Stimulated activated naive CD4-positive, alpha-beta T cell (primary cell): ENCODE data around the gene PLOD1.
"Not testable (repeated sequence)": the region's sequence is repeated elsewhere in the genome, so short reads cannot be mapped to it uniquely, and the experiment has no call there.

Source experiments
- DNase-seq, 6 experiments: peaks; one replicate each; lab custom pipeline; 2025; lab: John Stamatoyannopoulos, UW

Gene PLOD1

DNA sequence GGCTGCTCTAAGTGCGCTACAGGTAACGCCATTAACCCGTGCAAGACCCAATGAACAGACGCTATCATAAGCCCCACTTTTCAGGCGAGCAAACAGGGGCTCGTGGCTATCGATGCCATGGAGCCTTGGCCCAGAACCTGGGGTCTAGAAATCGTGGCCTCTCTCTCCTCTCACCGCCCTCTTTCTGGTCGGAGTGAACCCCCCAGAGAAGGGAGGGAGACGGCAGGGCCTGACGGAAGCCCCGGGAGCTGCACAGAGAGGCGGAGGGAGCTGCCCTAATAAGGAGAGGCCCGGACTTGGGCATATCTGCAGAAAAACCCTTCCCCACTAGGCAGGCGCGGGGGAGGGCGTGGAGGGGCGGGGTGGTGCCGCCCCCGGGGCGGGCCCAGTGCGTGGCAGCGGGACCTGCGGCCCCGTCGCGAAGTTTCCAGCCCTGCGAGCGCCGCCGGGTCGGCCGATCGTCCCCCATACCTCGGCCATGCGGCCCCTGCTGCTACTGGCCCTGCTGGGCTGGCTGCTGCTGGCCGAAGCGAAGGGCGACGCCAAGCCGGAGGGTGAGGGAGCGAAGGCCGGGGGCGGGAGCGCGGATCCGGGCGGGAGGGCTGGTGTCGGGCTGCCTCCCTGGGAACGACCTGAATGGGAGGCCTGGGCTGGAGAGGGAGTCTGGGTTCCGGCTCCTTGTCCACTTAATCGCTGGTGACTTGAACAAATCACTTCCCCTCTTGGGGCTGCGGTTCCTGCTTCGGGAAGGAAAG, at the start of gene PLOD1:
TSS of gene PLOD1 (plus strand) at position 416 of the 755 bp plus-strand sequence. CDS start at position 479, 63 bp downstream.
- peak; percentile 52 to 85 (median 76) for DNase-seq

DNA sequence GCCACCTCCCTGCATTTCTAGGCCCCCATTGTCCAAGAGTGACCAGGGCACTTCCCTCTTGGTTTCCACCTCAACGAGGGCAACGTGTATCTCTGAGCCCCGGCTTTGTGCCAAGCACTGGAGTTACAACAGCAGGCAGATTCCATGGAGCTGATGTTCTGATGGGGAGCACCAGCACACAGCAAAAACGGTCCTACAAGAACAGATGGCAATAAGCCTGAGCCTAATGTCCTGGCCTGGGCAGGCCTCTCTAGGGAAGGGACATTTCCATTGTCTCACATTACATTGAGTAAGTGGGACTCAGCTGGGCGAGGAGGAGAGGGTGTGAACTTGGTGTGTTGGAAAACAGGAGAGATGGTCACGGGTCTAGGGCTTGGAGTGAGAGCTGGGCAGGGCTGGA, 48.6 kb upstream of the PLOD1 start:
- DNase-seq = no peak

DNA sequence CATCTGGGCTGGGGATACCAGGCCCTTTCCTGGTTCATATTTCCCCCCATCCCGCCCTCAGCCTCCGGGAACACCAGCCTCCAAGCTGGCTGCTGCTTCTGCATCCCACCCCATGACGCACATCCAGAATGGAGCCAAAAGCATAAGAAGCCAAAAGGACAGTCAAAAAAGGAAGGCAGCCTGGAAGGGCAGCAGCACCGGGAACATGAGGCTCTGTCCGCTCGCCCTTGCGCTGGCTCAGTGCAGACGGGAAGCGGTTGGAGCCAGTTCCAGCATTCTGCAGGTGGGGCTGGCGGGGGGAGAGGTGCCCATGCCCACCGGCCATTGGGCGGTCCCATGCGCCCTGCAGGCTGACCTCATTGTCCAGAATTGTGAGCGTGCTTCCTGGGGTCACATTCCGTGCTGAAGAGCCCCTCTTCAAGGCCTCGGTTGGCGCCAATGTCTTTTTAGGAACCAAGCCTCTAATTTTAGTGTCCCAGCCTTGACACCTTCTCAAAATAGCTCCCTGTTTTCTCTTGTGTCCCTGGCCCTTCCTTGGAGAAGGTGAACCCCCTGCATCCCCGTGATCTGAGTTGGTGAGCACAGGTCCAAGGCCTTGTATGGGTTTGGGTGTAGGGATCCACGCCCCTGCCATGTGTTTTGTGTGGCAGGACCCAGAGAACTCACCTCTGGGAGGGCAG, 47.4 kb upstream of the PLOD1 start:
- no peak for DNase-seq

DNA sequence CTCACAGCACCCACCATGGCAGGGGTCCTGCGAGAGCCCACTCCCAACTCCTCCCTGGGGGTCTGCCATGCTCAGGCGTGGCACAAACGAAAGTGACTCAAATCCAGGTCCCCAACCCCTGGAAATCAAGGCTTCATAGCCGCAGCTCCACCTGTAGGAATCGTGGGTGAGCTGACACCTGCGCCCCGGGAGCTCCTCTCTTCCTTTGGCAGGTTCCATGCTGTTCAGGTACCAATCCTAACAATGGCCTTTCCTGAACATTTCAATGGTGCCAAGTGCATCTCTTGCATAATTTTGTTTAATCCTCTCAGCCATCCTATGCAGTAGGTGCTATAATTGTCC, 46.9 kb upstream of the PLOD1 start:
- DNase-seq = no peak

DNA sequence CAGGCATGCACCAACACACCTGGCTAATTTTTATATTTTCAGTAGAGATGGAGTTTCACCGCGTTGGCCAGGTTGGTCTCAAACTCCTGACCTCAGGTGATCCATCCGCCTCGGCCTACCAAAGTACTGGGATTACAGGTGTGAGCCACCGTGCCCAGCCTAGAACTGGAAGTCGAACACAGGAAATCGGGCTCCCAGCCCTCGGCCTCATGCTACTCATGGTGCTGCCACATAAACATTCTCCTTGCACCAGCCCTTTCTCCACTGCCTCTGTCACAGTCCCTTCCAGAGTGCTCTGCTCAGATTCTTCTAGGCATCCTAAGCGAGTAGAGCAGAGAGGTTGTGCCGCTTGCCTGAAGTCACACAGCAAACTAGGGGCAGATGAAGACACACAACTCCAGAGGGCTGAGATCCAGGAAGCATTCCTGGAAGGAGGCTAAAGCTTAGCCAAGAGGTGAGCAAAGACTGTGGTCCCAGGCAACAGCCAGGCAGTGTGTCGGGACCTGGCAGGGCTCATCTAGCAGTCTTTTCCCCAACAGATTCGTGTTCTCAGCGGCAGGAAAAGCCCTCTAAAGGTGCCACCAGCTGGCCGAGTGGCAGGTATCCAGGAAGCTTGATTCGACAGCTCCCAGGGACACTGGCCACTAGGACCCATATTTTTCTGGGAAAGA, 46.2 kb upstream of the PLOD1 start:
- DNase-seq = no peak

DNA sequence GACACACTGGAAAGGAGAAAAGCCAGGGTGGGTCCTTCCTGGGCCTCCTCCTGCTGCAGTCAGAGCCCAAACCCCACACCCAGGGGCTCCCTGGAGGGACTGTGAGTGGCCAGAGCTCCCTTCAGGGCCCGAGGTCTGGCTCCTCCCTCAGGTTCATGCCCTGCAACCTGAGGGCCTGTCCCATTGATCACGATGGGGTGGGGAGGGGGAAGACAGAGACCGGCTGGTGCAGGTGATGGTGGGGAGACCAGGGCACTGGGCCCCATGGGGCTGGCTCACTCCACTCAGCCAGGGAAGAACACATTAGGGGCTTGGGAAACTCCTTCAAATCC, 45.7 kb upstream of the PLOD1 start:
- no peak for DNase-seq

DNA sequence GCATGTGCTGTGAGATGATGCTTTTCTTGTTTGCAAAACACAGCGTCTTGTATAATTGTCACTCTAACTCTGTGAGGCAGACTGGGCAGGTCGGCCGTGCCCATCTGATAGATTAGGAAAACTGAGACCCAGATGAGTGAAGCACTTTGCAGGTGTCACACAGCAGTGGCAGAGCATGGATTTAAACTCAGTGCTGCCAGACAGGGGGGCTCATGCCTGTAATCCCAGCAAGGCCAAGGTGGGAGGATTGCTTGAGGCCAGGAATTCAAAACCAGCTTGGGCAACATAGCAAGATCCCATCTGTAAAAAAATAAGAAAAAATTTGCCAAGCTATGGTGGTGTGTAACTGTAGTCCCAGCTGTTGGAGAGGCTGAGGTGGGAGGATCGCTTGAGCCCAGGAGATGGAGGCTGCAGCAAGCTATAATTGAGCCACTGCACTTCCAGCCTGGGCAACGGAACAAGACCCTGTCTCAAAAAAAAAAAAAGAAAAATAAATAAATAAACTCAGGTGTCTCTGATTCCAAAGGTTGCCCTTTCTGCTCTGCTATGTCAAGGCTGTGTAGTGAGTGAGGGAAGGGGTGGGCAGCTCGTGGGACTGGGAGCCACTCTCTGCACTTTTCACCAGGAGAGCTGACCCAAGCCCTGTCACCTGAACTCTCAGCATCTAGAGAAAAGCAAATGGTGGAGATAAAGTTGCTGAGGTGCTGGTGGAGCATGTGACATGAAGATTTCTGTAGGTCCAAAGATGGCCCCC, 42.9 kb upstream of the PLOD1 start:
- no peak for DNase-seq

DNA sequence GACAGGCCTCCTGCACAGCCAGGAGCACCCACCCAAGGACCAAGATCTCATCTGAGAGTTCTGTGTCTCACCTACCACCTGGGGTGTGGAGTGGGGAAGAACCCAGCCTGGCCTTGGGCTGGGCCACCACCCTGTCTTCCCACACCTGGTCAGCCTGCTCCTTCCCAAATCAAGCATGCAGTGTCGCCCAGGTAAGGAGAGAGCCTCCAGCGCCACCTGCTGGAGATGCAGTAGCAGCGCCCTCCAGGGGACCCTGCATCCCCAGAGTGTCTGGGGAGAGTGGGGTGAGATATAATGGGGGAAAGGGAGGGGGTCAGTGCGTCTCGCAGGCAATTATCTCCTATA, 40.6 kb upstream of the PLOD1 start:
- peak in 5 of 6 experiments; percentile 53 to 68 (median 58) for DNase-seq

DNA sequence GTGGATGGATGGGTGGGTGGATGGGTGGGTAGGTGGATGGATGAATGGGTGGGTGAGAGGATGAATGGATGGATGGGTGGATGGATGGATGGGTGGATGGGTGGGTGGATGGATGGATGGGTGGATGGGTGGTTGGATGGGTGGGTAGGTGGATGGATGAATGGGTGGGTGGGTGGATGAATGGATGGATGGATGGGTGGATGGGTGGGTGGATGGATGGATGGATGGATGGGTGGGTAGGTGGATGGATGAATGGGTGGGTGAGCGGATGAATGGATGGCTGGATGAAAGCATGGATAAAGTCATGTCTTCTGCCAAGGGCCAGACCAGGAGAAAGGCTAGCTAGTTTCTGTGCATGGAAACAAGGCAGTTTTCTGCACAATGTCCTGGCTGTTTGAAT, 40.0 kb upstream of the PLOD1 start:
- not testable (repeated sequence) for DNase-seq

DNA sequence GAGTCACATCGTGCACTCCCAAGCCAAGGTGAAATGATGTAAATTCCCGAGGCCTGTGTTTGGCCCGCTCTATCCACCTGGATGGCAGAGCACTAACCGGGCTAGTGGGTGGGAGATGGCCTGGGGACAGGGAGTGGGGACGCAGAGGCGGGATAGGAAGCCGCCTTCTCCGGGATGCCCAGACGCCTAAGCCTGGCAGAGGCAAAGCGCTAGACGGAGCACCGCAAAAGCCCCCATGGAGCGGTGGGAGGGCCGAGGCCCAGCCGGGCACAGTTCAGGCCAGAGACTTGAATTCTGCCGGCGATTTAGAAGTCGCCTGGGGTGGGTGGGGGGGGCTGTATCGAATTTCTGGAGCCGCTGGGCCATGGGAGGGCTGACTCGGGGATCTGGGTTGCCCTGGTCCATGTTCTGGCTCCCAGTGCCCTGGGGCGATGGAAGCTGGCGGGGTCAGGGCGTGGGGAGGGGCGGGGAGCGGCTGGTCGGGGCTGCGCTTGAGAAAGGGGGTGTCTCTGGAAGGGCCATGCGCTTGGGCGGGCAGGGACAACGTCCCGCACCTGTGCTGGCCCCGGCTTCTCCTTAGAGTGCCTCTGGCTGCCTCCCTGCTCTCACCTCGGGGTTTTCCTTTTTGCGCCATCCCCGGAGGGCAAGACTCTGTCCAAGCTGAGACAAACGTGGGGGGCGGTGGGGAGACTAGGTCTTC, 36.3 kb upstream of the PLOD1 start:
- DNase-seq = no peak

DNA sequence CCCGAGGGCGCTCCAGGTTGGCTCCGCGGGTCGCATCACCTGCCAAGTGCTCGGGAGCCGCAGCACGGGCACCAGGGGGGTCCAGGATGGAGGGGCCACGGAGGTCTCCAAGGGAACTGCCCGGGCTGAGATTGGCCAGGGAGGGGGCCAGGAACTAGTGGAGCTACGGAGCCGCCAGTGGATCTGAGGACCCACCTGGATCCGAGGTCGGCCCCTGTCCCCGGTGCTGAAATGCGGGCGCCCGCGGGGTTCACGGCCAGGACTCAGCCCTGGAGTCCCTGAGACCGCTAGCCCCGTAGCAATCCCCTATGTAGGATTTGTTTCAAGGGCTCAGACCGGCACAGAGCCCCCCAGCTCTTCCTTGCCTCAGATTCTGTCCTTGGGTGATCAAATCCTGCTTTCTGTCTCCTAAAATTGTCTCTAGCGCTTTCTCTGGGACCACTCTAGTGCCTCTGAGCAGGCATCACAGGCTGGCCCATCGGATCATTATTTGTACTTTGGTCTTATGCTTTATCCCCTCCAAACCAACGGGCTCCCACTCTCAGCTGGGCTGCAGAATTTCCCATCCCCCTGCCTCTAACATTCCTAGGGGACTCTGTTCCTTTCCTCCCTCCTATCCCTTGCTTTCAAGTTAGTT, 35.6 kb upstream of the PLOD1 start:
- peak in 1 of 6 experiments; percentile 5 for DNase-seq

DNA sequence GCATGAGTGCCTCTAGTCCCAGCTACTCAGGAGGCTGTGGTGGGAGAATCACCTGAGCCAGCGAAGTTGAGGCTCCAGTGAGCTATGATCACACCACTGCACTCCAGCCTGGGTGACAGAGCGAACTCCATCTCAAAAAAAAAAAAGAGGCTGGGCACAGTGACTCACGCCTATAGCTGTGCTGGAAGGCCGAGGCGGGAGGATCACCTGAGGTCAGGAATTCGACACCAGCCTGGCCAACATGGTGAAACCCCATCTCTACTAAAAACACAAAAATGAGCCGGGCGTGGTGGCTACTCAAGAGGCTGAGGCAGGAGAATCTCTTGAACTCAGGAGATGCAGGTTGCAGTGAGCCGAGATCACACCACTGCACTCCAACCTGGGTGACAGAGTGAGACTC, 33.1 kb upstream of the PLOD1 start:
- DNase-seq = not testable (repeated sequence)

DNA sequence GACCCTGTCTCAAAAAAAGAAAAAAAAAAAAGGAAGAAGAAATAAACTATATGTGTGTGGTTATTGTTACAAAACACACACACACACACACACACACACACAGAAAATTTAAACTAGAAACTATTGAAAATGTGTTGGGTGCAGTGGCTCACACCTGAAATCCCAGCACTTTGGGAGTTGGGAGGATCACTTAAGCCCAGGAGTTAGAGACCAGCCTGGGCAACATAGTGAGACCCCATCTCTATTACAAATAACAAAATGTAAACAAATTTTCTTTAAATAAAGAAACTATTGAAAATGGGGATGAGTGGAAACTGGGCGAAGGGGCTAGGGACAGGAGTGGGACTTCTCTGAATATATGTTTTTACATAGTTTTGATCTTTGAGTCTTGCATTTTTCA, 31.3 kb upstream of the PLOD1 start:
- no peak for DNase-seq

DNA sequence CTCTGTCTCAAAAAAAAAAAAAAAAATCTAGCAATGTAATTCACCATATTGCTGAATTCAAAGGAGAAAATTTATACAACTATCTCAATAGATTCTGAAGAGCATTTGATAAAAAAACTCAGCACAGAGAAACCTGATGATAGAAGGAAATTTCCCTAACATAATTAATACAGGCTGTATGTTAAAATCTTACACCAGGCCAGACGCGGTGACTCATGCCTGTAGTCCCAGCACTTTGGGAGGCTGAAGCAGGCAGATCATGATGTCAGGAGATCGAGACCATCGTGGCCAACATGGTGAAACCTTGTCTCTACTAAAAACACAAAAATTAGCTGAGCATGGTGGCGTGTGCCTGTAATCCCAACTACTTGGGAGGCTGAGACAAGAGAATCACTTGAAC, 30.4 kb upstream of the PLOD1 start:
- DNase-seq = not testable (repeated sequence)

DNA sequence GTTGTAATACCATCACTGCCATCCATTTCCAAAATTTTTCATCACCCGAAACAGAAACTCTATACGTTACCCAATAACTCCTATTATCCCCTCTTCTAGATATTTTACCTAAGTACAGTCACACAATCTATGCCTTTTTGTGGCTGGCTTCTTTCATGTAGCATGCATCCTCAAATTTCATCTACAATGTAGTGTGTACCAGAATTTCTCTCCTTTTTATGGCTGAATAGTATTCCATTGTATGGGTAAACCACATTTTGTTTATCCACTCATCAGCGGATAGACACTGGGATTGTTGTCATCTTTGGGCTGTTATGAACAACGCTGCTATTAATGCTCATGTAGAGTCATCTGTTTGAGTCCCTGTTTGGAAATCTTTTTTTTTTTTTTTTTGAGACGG, 29.5 kb upstream of the PLOD1 start:
- DNase-seq = no peak

DNA sequence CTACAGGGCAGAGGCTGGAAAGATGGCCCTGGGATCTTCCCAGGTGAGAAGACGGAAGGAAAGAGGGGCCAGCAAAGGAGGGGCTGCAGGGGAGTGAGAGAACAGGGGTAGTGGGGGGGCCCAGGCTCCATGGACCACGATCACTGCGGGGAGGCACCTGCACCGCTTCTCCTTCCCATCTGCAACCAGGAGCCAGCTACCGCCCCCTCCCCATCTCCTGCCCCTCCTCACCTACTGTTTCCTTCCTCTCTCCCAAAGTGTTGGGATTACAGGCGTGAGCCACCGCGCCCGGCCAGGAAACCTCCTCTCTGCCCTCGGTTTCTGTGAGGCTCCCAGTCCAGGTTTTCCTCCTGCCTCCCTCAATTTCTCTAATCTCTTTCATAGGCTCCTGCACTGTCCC, 27.6 kb upstream of the PLOD1 start:
- no peak for DNase-seq

DNA sequence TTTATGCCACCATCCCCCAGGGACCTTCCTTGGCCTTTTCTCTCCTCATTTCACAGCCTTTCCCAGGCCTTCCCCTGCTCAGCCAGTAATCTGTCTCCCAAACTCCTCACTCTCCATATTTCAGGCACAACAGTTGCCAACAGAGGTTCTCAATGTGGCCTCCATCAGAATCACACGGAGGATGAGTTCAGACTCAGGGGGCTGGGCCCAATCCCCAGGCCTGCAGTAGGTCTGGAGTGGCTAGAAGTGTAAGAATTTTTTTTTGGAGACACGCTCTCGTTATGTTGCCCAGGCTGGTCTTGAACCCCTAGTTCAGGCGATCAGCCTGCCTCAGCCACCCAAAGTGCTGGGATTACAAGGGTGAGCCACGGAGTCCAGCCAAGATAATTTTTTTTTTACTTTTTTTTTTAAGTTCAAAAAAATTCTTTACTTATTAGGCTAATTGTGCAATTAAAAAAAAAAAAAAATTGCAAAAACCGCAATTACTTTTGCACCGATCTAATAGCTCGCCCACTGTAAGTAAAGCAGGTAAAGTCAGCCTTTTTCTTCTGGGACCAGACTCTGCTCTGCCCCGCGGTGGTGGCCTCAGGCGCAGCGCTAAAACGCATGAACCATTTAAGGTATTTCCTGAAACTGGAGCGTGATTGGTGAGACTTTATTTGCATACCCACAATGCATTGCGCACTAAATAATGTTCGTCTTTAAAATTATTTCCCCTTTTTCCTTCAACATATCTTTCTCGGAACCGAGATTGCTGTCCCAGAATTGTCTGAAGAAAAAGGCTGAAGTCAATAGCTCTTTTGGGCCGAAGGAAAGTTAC, 27.0 kb upstream of the PLOD1 start:
- DNase-seq = peak; percentile 78 to 99 (median 92)

DNA sequence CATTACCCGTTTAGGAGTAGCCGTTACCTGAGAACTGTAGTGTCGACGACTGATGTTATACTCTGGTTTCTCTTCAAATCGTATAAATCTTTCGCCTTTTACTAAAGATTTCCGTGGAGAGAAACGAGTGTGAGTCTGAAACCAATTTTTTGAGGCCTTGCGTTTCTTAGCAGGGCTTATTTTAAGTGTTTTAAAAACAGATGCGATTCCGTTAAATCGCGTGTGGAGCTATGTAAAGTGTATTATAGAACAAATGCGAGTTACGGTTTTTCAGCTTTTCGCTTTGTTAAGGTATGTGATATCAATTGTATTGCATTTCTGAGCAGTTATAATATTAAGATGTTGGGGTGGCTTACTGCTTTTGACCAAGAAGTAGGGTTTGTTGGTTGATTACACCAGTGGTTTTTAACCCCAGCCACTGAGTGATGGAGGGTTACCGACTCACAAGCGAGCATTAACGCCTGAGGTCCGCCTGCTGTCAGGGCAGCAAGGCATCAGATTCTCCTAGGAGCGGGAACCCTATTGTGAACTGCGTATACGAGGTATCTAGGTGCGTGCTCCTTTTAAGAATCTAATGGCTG, 26.3 kb upstream of the PLOD1 start:
- peak in 5 of 6 experiments; percentile 50 to 99 (median 97) for DNase-seq

DNA sequence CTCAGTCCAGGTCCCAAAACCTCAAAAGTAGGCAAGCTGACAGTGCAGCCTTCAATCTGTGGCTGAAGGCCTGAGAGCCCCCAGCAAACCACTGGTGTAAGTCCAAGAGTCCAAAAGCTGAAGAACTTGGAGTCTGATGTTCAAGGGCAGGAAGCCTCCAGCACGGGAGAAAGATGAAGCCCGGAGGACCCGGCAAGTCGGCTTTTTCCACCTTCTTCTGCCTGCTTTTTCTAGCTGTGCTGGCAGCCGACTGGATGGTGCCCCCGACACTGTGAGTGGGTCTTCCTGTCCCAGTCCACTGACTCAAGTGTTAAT, 23.6 kb upstream of the PLOD1 start:
- DNase-seq = not testable (repeated sequence)

DNA sequence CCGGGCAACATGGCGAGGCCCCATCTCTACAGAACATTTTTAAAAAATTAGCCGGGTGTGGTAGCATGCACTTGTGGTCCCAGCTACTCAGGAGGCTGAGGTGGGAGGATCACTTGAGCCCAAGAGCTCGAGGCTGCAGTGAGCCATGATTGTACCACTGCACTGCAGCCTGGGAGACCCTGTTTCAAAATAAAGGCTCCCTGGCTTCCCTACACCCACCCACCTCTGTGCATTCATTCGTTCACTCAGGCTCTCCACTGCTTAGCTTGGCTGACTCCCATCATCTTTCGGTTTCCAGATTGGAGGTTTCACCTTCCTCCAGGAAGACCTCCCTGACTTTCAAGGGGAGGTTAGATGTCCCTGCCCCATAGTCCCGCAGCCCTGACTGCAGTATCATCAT, 22.5 kb upstream of the PLOD1 start:
- DNase-seq = no peak
